ENCODE data around the gene STXBP3.
"Not testable (repeated sequence)": the region's sequence is repeated elsewhere in the genome, so short reads cannot be mapped to it uniquely, and the experiment has no call there.

Gene STXBP3, protein sequence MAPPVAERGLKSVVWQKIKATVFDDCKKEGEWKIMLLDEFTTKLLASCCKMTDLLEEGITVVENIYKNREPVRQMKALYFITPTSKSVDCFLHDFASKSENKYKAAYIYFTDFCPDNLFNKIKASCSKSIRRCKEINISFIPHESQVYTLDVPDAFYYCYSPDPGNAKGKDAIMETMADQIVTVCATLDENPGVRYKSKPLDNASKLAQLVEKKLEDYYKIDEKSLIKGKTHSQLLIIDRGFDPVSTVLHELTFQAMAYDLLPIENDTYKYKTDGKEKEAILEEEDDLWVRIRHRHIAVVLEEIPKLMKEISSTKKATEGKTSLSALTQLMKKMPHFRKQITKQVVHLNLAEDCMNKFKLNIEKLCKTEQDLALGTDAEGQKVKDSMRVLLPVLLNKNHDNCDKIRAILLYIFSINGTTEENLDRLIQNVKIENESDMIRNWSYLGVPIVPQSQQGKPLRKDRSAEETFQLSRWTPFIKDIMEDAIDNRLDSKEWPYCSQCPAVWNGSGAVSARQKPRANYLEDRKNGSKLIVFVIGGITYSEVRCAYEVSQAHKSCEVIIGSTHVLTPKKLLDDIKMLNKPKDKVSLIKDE

DNA sequence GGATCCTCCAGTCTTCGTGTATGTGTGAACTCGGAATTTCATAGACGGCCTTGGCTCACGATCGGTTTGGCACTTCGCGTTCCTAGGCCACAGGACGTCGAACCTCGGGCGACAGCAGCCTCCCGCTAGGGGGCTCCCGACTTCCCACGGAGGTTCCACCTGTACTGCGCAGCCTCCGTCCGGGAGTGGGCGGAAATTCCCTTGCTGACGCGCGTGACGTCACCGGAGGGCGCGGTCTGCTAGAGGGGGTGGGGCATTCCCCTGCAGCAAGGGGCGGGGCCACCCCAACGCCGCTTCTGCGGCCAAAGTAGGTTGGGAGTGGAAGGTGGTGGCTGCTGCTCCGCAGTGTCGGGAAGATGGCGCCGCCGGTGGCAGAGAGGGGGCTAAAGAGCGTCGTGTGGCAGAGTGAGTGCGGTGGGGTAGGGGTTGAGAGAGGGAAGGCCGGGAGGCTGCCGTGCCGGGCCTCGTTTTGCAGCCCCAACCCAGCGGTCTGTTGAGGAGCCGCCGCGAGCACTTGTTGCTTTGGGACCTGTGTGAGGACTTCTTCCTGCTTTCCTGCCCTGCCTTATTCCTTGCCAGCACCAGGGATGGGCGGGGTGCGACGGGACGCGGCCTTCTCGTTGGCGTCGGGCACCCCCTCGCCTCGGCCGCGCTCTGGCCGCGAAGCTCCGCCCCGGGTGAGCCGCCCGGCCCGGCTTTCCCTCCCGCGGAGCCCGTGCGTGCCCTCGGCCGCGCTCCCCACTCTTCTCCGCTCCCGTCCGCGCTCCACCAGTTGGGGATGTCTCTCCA lies at the start of gene STXBP3:
Gene STXBP3, plus strand, starts transcription at position 293 of the 789 bp plus-strand sequence. Its CDS starts 64 bp downstream, at position 357.
- peak; percentile 99 for DNase-seq

GRCh38 chr1:108699375-108700332 lies 46.8 kb upstream of the STXBP3 start:
- DNase-seq, result no peak

- DNase-seq, result no peak
Measured at GRCh38 chr1:108701176-108701849, 45.2 kb upstream of the STXBP3 start.

- not testable (repeated sequence) for DNase-seq
Measured at GRCh38 chr1:108702109-108702508, 44.4 kb upstream of the STXBP3 start.

- no peak for DNase-seq
Measured at GRCh38 chr1:108703939-108704338, 42.5 kb upstream of the STXBP3 start.

GRCh38 chr1:108704496-108704895 lies 42.0 kb upstream of the STXBP3 start:
- DNase-seq, result no peak

GRCh38 chr1:108706643-108707042 lies 39.8 kb upstream of the STXBP3 start:
- DNase-seq, result no peak

- DNase-seq, result no peak
Measured at GRCh38 chr1:108708691-108709660, 37.5 kb upstream of the STXBP3 start.

- DNase-seq, result no peak
Measured at GRCh38 chr1:108712606-108713150, 33.8 kb upstream of the STXBP3 start, which contains the start of gene FNDC7. Gene FNDC7, plus strand, starts transcription at chr1:108712908. Its CDS starts 26 bp downstream, at chr1:108712934.

DNA sequence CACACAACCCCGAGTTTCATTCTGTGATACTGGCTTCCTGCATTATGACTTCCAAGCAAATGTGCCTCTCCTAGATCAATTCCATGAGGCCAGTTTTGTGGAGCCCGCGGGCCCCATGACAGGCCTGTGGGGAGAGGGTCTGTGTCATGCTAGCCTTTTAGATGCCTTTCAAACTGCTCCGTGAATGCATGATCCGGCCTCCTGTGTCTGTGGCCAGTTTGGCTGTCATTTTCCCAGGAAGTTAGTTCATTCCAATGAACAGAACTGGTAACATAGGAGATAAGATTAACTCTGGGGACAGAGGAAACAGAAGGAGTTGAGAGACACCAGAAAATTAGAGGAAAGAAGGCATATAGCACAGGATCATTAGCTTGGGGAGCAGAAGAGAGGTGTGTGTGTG lies 30.5 kb upstream of the STXBP3 start:
- no peak for DNase-seq

- DNase-seq, result no peak
Measured at GRCh38 chr1:108716437-108717230, 29.8 kb upstream of the STXBP3 start.

GRCh38 chr1:108717774-108718316 lies 28.6 kb upstream of the STXBP3 start:
- DNase-seq, result no peak

- no peak for DNase-seq
Measured at GRCh38 chr1:108718927-108719655, 27.4 kb upstream of the STXBP3 start.

DNA sequence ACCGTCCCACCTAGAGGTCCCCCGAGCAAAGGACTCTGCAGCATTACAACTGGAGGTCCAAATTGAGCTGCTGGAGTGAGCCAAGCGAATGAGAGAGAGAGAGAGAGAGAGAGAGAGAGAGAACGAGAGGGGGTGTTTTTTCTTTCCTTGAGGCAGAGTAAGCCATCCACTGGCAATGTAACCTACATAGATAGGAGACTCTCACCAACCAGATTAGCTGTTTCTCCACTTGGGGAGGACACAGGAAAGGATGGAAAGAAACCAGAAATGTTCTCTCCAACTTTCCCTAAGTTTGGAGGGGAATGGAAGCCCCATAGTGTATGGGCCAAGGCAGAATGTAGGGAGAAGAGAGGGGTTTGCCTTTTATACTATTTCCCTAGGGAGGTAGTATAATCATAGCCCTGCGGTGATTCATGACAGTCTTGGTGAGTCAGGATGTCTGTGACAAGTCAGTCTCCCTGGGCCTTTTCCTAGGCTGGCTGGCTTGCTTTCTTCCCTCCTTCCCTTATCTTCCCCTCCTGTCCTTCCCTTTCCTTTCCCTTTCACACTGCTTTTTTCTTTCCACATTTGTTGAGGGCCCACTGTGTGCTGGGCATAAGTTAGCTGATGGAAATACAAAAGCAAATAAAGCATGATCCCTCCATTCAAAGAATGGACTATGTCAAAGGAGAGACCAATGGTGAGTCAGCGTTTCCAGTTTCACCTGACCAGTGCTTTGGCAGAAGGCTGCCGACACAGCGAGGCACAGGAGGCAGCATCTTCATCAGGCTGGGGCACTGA lies 26.6 kb upstream of the STXBP3 start:
- no peak for DNase-seq

GRCh38 chr1:108722292-108722691 lies 24.2 kb upstream of the STXBP3 start:
- no peak for DNase-seq

DNA sequence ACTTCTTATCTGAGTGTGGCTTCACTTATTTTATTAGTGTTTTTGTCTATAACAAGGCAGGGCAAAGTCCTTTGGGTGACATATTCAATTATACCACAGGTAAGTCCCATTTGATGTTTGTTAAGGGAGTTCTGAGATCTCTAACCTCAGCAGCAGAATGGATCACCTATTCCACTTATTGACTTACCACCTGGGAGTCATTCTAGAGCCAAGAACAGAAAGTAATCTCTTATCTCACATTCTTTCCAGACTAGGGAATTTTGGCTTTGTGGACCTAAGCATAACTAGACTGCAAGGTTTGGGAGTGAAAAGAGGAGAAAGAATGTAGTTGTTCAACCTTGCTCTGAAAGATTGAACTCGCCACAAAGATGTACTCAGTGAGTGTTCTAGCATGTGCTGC lies 20.6 kb upstream of the STXBP3 start:
- no peak for DNase-seq

DNA sequence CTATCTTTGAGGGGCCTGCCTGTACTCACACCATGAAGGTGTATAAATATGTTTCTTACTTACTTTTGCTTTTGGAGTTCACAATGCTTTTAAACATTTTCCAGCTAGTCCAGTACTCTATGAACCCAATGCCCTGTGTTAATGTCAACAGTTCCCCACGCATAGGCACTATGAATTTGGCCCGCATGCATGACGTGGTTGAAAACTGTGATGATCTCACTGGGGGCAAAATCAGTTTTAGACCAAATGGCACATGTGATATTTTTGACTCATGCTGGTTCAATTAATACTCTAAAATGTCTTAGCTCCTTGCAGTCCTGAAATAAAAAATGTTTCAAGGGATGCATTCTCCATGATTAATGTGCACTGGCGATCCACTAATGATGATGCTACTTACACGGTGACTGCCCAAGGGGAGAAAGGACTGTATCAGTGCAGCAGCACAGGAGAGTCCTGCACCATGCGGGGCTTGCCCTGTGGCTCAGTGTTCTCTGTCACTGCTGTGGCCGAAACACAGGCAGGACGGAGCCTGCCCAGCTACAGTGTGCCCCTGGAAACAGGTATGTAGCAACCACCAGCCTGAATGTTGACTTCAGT lies 18.0 kb upstream of the STXBP3 start:
- no peak for DNase-seq
